GM10248 (cell line): ENCODE measurements around the gene SRCIN1.

ENCODE experiments used
- CTCF ChIA-PET: fragments of 300-600 bp; sonication (Branson Sonifier 250); formaldehyde crosslinking; extraction: SDS; loops from one replicate; lab custom pipeline; 2021; ENCODE audit warnings: antibody characterized with exemption; lab: Yijun Ruan, JAX
- POLR2A ChIA-PET: fragments of 350-650 bp; sonication (Branson Sonifier 250); formaldehyde crosslinking; extraction: SDS; loops from one replicate; lab custom pipeline; 2020; ENCODE audit warnings: antibody characterized with exemption; lab: Yijun Ruan, JAX
- DNase-seq: peaks from one replicate; pipeline ENCODE4 v3.0.0; 2012; ENCODE audit errors: extremely low spot score
- TF ChIP-seq, protein P1 (sequence below): IDR thresholded peaks from 2 replicates; pipeline ENCODE4 v1.5.1; 2012; ENCODE audit warnings: mild to moderate bottlenecking, low read depth; ENCODE audit errors: extremely low read depth, missing control alignments, control extremely low read depth

The SRCIN1 gene

DNA sequence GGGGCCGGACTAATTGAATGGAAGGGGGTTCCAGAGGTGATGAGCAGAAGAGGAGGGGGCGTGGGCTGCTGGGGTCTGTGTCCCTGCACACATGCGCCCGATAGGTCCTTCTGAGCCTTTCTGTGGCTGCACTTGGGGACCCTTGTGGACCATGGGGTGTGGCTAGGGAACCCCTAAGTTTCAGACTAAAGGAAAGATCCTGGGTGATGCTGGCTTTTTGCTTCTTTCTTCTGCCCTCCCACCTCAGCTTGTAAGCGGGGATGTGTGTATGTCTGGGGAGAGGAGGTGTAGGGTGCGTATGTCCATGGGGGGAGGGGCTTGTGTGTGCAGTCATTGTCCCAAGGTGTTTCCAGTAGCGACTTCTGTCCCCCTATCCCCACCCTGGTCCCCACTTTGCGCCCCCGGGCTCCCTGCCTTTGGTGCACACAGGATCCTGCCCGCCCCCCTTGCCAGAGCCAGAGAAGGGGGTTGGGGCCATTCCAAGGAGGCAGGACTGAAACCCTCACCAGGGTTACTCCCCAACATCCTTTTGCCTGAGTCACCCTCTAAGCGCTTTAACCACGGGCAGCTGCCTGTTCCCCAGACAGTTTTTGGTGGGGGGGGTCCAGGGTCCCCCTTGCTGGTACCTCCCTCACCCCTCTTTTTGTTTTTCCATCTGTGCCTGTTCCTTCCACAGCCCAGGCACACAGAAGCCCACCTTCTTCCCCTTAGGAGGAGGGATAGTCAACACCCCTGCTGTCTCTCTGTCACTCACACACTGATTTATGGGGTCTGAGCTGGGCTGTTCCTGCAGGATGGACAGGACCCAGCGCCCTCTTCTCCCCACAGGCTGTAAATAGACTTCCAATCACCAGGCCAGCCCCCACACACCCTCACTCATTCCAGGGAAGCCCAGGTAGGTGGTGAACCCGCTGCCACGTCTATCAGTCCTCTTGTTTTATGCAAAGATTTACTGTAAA, 94.3 kb downstream of the SRCIN1 start:
- no peak for DNase-seq
- TF ChIP-seq, protein P1, sequence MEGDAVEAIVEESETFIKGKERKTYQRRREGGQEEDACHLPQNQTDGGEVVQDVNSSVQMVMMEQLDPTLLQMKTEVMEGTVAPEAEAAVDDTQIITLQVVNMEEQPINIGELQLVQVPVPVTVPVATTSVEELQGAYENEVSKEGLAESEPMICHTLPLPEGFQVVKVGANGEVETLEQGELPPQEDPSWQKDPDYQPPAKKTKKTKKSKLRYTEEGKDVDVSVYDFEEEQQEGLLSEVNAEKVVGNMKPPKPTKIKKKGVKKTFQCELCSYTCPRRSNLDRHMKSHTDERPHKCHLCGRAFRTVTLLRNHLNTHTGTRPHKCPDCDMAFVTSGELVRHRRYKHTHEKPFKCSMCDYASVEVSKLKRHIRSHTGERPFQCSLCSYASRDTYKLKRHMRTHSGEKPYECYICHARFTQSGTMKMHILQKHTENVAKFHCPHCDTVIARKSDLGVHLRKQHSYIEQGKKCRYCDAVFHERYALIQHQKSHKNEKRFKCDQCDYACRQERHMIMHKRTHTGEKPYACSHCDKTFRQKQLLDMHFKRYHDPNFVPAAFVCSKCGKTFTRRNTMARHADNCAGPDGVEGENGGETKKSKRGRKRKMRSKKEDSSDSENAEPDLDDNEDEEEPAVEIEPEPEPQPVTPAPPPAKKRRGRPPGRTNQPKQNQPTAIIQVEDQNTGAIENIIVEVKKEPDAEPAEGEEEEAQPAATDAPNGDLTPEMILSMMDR, result no peak
- ChIA-PET CTCF (no interaction called here), POLR2A (no interaction called here)

DNA sequence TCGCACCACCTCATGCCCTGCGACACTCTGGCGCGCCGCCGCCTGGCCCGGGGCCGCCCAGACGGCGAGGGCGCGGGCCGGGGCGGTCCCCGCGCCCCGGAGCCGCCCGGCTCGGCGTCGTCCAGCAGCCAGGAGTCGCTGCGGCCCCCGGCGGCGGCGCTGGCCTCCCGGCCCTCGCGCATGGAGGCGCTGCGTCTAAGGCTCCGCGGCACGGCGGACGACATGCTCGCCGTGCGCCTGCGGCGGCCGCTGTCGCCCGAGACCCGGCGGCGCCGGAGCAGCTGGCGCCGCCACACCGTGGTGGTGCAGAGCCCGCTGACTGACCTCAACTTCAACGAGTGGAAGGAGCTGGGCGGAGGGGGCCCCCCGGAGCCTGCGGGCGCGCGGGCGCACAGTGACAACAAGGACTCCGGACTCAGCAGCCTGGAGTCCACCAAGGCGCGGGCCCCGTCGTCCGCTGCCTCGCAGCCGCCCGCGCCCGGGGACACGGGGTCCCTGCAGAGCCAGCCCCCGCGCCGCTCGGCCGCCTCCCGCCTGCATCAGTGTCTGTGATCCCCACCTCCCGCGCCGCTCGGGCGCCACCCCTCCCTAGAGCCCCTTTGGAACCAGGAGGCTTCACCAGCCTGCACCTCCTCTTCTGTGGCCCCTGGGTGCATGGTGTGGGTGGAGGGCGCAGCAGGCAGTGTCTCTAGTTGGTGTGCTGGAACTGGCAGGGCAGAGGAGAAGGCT, 95.2 kb downstream of the SRCIN1 start:
- CTCF ChIA-PET, result no interaction called here
- TF ChIP-seq, protein P1, result no peak
- DNase-seq, result peak; percentile 46
- POLR2A ChIA-PET, result no interaction called here

DNA sequence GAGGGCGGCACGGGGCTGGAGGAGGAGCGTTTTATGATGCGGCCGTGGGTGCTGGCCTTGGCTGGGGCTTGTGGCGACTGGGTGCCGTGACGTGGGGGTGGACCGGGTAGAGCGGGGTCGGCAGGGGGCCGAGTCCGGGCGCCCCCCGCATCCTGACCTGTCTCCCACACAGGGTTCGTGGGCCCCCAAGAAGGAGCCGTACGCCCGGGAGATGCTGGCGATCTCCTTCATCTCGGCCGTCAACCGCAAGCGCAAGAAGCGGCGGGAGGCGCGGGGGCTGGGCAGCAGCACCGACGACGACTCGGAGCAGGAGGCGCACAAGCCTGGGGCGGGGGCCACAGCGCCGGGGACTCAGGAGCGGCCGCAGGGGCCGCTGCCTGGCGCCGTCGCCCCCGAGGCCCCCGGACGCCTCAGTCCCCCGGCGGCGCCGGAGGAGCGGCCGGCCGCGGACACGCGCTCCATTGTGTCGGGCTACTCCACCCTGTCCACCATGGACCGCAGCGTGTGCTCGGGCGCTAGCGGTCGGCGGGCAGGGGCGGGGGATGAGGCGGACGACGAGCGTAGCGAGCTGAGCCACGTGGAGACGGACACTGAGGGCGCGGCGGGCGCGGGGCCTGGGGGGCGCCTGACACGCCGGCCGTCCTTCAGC, 95.9 kb downstream of the SRCIN1 start:
- DNase-seq, result peak; percentile 26
- TF ChIP-seq, protein P1, result no peak
- CTCF ChIA-PET, result interaction anchor here (0.6 to 3.1 kb wide), 14 partner anchors 13 to 158 kb away, joined by 3 to 15 read pairs (median 4); no protein-coding TSS in a partner anchor
- POLR2A ChIA-PET, result no interaction called here

DNA sequence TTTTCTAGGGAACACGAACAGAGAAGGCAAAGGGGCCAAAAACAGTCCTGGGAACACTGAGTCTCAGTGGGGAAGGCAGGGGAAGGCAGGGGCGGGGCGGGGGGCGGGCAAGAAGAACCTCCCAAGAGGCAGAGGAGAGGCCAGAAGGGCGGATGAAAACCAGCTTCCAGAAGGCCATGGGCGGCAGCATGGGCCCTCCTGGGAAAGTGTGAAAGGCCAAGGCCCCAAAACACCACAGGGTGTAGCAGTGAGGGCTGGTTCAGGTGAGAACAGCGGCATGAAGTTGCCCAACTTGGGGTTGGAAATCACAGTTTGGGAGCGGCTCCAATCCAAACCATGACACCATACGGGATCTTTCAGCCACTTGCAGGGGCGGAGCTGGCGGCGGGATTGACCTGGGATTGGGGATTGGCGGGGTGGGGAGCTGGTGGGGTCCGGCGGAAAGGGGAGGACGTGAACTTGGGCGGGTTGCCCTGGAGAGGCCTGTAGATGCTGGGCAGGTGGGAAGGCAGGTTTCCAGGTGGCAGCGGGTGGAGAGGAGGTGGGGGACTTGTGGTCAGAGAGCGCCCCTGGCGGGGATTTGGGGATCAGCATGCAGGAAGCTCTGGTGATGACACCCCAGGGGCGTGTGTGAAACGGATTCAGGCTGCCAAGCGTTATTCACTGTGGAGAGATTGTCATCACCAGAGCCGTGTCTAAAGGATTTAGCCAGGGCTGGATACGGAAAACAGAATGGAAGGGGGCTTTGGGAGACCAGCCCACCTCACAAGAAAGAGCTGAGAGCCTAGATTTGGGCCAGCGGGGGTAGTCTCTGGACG, 96.6 kb downstream of the SRCIN1 start:
- ChIA-PET CTCF (interaction anchor here (0.6 to 3.1 kb wide), 16 partner anchors 13 to 159 kb away, joined by 3 to 15 read pairs (median 4); no protein-coding TSS in a partner anchor), POLR2A (no interaction called here)
- TF ChIP-seq, protein P1, result peak; percentile 52
- DNase-seq, result peak; percentile 88

DNA sequence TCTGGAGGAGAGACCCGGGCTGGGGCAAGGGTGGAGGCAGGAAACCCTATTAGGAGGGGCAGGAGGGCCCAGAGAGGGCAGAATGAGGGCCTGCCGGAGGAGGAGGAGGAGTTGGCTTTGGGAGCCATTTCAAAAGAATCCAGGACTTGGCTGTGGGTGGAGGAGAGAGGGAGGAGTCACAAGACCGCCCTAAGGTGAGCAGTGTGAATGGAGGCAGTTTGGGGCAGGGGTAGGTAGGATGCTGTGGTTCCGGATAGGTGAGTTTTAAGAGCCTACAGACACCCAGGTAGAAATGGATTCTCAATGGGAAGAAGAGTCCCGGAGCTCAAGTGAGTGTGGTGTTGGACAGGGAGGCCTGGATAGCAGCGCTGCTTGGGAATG, 97.2 kb downstream of the SRCIN1 start:
- ChIA-PET CTCF (interaction anchor here (1.0 to 3.1 kb wide), 6 partner anchors 16 to 154 kb away, joined by 3 to 15 read pairs (median 4); no protein-coding TSS in a partner anchor), POLR2A (no interaction called here)
- no peak for DNase-seq
- TF ChIP-seq, protein P1, result no peak
